GM18951 (cell line): ENCODE data around the gene ING5.
"Not testable (repeated sequence)": the region's sequence is repeated elsewhere in the genome, so short reads cannot be mapped to it uniquely, and the experiment has no call there.

Experiments
- POLR2A ChIP-seq: IDR thresholded peaks from 4 replicates; pipeline ENCODE4 v1.6.1; 2011; ENCODE audit warnings: mild to moderate bottlenecking; ENCODE audit not compliant: insufficient read length, insufficient read depth; ENCODE audit errors: extremely low read depth
- in situ Hi-C: fragments of 300-500 bp; cut with MboI; formaldehyde crosslinking; loops from one replicate; pipeline ENCODE4 v1.12.0; 2022; ENCODE audit warnings: low sequenced_read_pairs, mixed read lengths, inconsistent platforms; ENCODE audit not compliant: unreplicated experiment

The ING5 gene

GRCh38 chr2:241746084-241746483 is 44.2 kb downstream of the ING5 start:
- no peak for TF ChIP-seq POLR2A
- in situ Hi-C loops = no loop called here

- no peak for TF ChIP-seq POLR2A
- in situ Hi-C loops = no loop called here
Observed at GRCh38 chr2:241748468-241749256, 46.8 kb downstream of the ING5 start.

GRCh38 chr2:241750076-241750840 is 48.4 kb downstream of the ING5 start:
- in situ Hi-C loops = no loop called here
- no peak for TF ChIP-seq POLR2A

GRCh38 chr2:241751152-241751551 is 49.3 kb downstream of the ING5 start:
- in situ Hi-C loops = no loop called here
- no peak for TF ChIP-seq POLR2A

- in situ Hi-C loops = no loop called here
Observed at GRCh38 chr2:241751776-241752175, 49.9 kb downstream of the ING5 start.

GRCh38 chr2:241752253-241752652 is 50.4 kb downstream of the ING5 start:
- in situ Hi-C loops = no loop called here
- TF ChIP-seq POLR2A = no peak

More at GRCh38 chr2:241751776-241752175, 49.9 kb downstream of the ING5 start:
- TF ChIP-seq POLR2A = no peak

- TF ChIP-seq POLR2A = no peak
- in situ Hi-C loops = no loop called here
Observed at GRCh38 chr2:241752689-241753276, 50.9 kb downstream of the ING5 start.

- in situ Hi-C loops = no loop called here
Observed at GRCh38 chr2:241753493-241753892, 51.7 kb downstream of the ING5 start.

GRCh38 chr2:241754042-241754441 is 52.2 kb downstream of the ING5 start:
- TF ChIP-seq POLR2A = no peak
- in situ Hi-C loops = no loop called here

More at GRCh38 chr2:241753493-241753892, 51.7 kb downstream of the ING5 start:
- no peak for TF ChIP-seq POLR2A

- TF ChIP-seq POLR2A = no peak
- in situ Hi-C loops = no loop called here
Observed at GRCh38 chr2:241755166-241755565, 53.3 kb downstream of the ING5 start.

GRCh38 chr2:241755777-241756176 is 53.9 kb downstream of the ING5 start:
- in situ Hi-C loops = no loop called here
- no peak for TF ChIP-seq POLR2A

- in situ Hi-C loops = no loop called here
Observed at GRCh38 chr2:241759067-241759807, 57.4 kb downstream of the ING5 start.

GRCh38 chr2:241759893-241760292 is 58.1 kb downstream of the ING5 start:
- in situ Hi-C loops = not testable (repeated sequence)

More at GRCh38 chr2:241759067-241759807, 57.4 kb downstream of the ING5 start:
- TF ChIP-seq POLR2A = no peak
